HG03521 (cell line): Measurements from ENCODE around the gene RPUSD1.

Experiments used
- ATAC-seq: cut with Tn5 transposase; IDR thresholded peaks from one replicate; pipeline ENCODE4 v1.9.1; 2021; ENCODE audit warnings: mild to moderate bottlenecking, moderate library complexity; ENCODE audit not compliant: unreplicated experiment

Gene RPUSD1

GRCh38 chr16:799948-800833 is 12.0 kb upstream of the RPUSD1 start, which contains the start of gene GNG13:
Gene GNG13 (minus strand): TSS chr16:800734. CDS start chr16:799077, 1,657 bp downstream.
- ATAC-seq = no peak

DNA sequence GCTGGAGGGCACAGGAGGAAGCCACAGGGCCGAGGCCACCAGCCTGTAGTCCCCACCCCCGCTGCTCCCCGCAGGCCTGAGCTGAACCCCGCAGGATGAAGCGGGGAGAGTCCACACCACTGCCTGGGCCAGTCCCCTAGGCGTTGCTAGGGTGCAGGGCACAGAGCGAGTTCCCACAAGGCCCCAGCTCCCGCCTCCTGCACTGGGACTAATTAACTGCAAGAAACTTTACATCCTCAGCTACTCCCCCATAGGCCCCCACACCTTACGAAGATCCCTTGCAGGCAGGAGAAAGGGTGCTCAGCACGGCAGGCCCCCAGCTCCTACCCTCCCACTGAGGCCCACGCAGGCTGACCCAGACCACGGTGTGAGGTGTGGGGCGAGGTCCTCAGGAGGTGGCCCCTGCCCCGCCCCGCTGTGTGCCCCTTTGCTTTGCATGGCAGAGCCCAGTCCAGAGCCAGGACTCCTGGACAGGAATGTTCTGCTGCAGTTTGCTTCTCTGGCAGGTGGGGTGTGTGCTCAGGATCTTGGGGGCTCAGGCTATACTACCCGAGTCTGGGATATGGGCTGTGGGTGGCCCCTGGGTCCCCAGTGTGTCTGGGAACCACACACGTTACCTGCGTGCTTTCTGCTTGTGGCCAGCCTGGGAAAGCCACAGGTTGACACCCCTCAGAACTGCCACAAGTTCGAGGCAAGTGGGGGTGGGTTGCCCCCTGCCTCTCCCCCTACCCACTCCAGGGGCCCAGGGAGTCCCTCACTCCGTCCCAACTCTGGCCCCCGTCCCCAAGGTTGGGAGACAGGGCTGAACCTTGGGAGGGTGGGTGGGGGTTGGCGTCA is 11.1 kb upstream of the RPUSD1 start:
- ATAC-seq = no peak

- no peak for ATAC-seq
Observed at GRCh38 chr16:798666-799065, 10.5 kb upstream of the RPUSD1 start.

DNA sequence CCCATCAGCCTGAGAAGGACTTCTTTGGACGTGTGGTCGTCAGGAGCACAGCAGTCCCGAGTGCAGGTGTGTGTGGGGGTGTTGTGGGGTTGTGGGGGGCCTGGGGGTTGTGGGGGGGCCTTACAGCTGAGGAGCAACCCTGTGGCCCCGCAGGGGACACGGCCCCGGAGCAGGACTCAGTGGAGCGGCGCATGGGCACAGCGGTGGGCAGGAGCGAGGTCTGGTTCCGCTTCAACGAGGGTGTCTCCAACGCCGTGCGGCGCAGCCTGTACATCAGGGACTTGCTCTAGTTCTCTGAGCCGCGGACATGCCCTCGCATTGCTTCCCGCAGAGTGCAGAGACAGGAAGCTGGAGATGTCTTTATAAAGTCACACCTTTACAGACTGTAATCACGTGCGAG is 9.5 kb upstream of the RPUSD1 start:
- ATAC-seq = no peak

DNA sequence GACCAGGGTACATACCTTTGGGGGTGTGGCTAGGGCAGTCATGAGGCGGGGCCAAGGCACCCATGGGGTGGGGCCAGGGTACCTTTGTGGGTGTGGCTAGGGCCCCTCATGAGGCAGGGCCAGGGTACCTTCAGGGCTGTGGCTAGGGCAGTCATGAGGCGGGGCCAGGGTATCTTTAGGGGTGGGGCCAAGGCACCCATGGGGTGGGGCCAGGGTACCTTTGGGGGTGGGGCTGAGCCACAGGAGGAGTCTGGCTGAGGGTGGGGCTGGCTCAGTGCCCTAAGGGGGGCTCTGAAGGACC is 8.9 kb upstream of the RPUSD1 start:
- no peak for ATAC-seq

GRCh38 chr16:796296-797119 is 8.3 kb upstream of the RPUSD1 start:
- ATAC-seq = no peak

DNA sequence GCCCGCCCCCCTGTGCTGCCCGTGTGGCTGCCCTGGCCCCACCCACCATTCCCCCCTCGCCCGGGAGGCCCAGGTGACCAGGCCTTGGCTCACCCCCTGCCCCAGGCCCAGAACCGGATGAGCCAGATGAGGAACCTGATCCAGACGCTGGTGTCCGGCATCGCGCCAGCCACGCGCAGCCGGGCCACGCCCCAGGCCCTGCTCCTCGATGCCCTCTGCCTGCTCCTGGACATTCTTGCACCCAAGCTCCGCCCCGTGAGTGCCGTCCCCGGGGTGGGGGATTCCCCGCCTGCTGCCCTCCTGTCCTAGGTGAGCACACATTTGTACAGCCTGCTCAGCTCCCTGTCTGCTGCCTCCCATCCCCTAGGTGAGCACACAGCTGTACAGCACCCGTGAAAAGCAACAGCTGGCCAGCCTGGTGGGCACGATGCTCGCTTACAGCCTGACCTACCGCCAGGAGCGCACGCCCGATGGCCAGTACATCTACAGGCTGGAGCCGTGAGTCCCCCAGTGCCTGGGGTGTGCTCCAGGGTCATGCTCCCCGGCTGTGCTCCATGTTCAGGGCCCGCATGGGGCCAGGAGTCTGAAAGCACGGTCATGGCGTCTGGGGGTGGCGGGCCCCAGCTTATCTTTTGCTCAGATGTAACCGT is 7.5 kb upstream of the RPUSD1 start:
- ATAC-seq = no peak

DNA sequence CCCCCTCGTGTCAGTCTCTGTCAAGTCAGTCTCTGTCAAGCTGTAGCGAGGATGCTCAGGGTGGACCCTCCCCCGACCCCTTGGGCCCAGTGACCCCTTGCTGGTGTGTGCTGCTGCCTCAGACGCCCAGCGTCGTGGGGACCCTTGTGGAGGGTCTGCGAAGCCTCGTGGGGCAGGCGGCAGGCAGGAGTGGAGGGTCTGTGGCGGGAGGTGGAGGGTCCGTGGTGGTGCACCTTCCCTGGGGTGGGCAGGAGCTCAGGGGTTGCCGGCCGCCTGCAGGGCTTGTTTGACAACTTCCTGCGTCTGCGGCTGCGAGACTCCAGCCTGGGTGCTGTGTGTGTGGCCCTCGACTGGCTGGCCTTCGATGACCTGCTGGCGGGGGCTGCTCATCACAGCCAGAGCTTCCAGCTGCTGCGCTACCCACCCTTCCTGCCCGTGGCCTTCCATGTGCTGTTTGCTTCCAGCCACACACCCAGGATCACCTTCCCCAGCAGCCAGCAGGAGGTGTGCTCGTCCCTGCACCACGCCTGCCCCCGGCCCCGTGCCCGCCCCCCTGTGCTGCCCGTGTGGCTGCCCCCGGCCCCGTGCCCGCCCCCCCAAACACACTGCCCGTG is 6.8 kb upstream of the RPUSD1 start:
- ATAC-seq = no peak

- ATAC-seq = no peak
Observed at GRCh38 chr16:794091-794822, 6.1 kb upstream of the RPUSD1 start.

GRCh38 chr16:793414-793813 is 5.2 kb upstream of the RPUSD1 start:
- no peak for ATAC-seq

DNA sequence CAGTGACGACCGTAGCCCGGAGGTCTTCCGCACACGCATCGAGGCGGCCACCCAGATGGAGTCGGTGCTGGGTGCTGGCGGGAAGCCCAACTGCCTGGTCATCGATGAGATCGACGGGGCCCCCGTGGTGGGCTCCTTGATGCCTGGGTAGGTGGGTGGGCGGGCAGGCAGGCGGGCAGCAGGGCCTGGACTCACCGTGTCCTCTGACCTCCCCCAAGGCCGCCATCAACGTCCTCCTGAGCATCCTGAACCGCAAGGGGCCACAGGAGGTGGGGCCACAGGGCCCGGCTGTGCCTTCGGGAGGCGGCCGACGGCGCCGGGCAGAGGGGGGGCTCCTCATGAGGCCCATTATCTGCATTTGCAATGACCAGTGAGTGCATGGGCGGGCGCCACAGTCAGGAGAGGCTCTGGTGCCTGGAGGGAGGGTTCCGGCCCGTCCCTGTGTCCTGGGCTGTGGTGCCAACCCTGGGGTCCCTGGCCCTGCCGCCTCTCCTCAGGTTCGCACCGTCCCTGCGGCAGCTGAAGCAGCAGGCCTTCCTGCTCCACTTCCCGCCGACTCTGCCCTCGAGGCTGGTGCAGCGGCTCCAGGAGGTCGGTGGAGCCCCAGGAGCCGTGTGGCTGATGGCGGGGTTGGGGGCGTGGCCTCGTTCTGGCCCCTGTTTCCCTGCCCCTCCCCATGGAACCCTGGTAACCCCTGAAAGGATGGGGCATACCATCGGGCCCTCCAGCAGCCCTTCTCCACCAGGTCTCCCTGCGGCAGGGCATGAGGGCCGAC is 4.2 kb upstream of the RPUSD1 start:
- ATAC-seq = no peak

GRCh38 chr16:791131-791530 is 3.0 kb upstream of the RPUSD1 start:
- no peak for ATAC-seq

DNA sequence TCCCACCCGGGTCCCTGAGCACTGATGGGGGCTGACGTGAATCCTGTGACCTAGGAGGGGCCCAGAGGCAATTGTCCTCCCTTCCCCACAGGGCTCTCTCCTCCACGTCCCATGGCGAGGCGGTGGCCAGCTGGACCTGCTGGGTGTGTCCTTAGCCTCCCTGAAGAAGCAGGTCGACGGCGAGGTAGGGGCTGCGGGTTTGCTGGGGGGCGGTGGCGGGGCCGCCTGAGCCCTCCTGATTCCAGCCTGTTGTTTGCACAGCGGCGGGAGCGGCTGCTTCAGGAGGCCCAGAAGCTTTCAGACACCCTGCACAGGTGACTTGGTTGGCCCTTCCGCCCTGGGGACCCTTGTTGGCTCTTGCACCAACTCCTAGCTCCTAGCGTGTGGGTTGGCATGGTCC is 1.9 kb upstream of the RPUSD1 start:
- no peak for ATAC-seq

GRCh38 chr16:789191-789850 is 1.1 kb upstream of the RPUSD1 start:
- ATAC-seq = no peak

GRCh38 chr16:788399-789126 is 382 bp upstream of the RPUSD1 start, which contains the start of gene CHTF18:
Gene CHTF18 (plus strand): TSS chr16:788620. CDS start chr16:788685, 65 bp downstream.
- ATAC-seq = peak; percentile 68

- no peak for ATAC-seq
Observed at GRCh38 chr16:787321-787966, 737 bp downstream of the RPUSD1 start.
